ENCODE results near the gene SPAG6. TPM values are rescaled to one million over a fixed set of nuclear protein-coding genes. Genes with fewer than 3 reads are reported as not detected.
"Not testable (repeated sequence)": the region's sequence is repeated elsewhere in the genome, so short reads cannot be mapped to it uniquely, and the experiment has no call there.

The SPAG6 gene
- total and polyA plus RNA-seq, 2 of the 4 experiments (the other 2 are of a cell fraction) = not detected

- H2BK5ac ChIP-seq (ENCODE audit: low read depth, low read length, poor library complexity, severe bottlenecking); H2AK5ac ChIP-seq (ENCODE audit: low read depth, low read length); H2AFZ ChIP-seq (replicated peaks; ENCODE audit: low read length, poor library complexity); intact Hi-C loops (cut with micrococcal nuclease); H3K27ac ChIP-seq (ENCODE audit: insufficient read depth, low read length); in situ Hi-C loops (cut with MboI; ENCODE audit: low sequenced_read_pairs); H3K79me1 ChIP-seq (ENCODE audit: low read depth in 1 of 2, low read length in 2 of 2); H3K4ac ChIP-seq (ENCODE audit: low read depth, low read length); H3K56ac ChIP-seq (ENCODE audit: extremely low read depth, insufficient read depth, low read length); H2BK120ac ChIP-seq (ENCODE audit: low read depth, low read length); H3K9ac ChIP-seq (ENCODE audit: low read depth, low read length); POLR2A ChIA-PET (ENCODE audit: unreplicated experiment); H4K20me1 ChIP-seq (ENCODE audit: insufficient read depth, low read length); H3K9me1 ChIP-seq (ENCODE audit: insufficient read depth, low read length); H3K27me3 ChIP-seq (ENCODE audit: control insufficient read depth, insufficient read depth, low read length); H3K18ac ChIP-seq (ENCODE audit: low read depth, low read length); H3K4me2 ChIP-seq (ENCODE audit: low read depth, low read length); dilution Hi-C loops (cut with HindIII; ENCODE audit: low sequenced_read_pairs, unreplicated experiment); ATAC-seq (ENCODE audit: low read depth); H2AK9ac ChIP-seq (replicated peaks; ENCODE audit: low read depth, low read length, poor library complexity); H2BK20ac ChIP-seq (ENCODE audit: low read depth, low read length); BruUV-seq (replicated peaks); DNase-seq; H3K4me1 ChIP-seq (ENCODE audit: control insufficient read depth, insufficient read depth, low read length); H4K8ac ChIP-seq (ENCODE audit: low read depth in 2 of 2, low read length in 2 of 2); H3K4me3 ChIP-seq (ENCODE audit: insufficient read depth, low read depth, low read length); CTCF ChIA-PET; H2BK15ac ChIP-seq (ENCODE audit: low read depth, low read length); H3K23ac ChIP-seq (ENCODE audit: low read depth, low read length); H3K36me3 ChIP-seq (ENCODE audit: control insufficient read depth, insufficient read depth, low read length); H3K14ac ChIP-seq (replicated peaks; ENCODE audit: low read depth, low read length); H4K91ac ChIP-seq (ENCODE audit: insufficient read depth, low read depth, low read length); H3K9me3 ChIP-seq (ENCODE audit: control insufficient read depth, insufficient read depth, low read length); H4K5ac ChIP-seq (ENCODE audit: low read depth, low read length): not testable (repeated sequence)
- WGBS, 2 experiments (ENCODE audit: extremely low coverage in 2 of 2, insufficient read length in 1 of 2) = no CpG with 5 or more reads among the region's 4 CpGs
These were observed 12.5 kb downstream of the SPAG6 start for GRCh38 chr10:22357770-22358169.
